GM23338 (cell line): ENCODE results near the gene NECAP2. TPM values are rescaled to one million over a fixed set of nuclear protein-coding genes. Genes with fewer than 3 reads are reported as not detected.
"Not testable (repeated sequence)": the region's sequence is repeated elsewhere in the genome, so short reads cannot be mapped to it uniquely, and the experiment has no call there.

Experiments
- ATAC-seq: fragments of 200-7000 bp; cut with Tn5 transposase; 3 replicates; pipeline ENCODE4 v1.9.1; 2020
- DNase-seq: peaks from one replicate; pipeline ENCODE4 v3.0.0-alpha.2; 2015; ENCODE audit warnings: low spot score
- H2AFZ ChIP-seq: fragments of 200-600 bp; sonication (generic); 2 replicates; pipeline ENCODE4 v1.8.0; 2016; ENCODE audit warnings: antibody characterized with exemption, mild to moderate bottlenecking, moderate library complexity
- H3F3A ChIP-seq: fragments of 200-600 bp; sonication (generic); replicated peaks from 2 replicates; pipeline ENCODE4 v1.8.0; 2017; ENCODE audit warnings: antibody characterized with exemption, mixed run types, low read depth
- H3K27ac ChIP-seq: fragments of 200-600 bp; sonication (generic); 2 replicates; pipeline ENCODE4 v1.6.1; 2016; ENCODE audit warnings: low read depth
- H3K27me3 ChIP-seq: fragments of 200-600 bp; sonication (generic); 2 replicates; pipeline ENCODE4 v1.8.0; 2016; ENCODE audit warnings: mild to moderate bottlenecking, mixed run types, moderate library complexity; ENCODE audit not compliant: insufficient read depth
- H3K36me3 ChIP-seq: fragments of 200-600 bp; sonication (generic); 2 replicates; pipeline ENCODE4 v1.8.0; 2016; ENCODE audit warnings: mild to moderate bottlenecking; ENCODE audit not compliant: insufficient read depth
- H3K4me1 ChIP-seq: fragments of 200-600 bp; sonication (generic); 2 replicates; pipeline ENCODE4 v1.8.0; 2016; ENCODE audit warnings: mild to moderate bottlenecking, moderate library complexity; ENCODE audit not compliant: insufficient read depth
- H3K4me2 ChIP-seq: fragments of 200-600 bp; sonication (generic); 2 replicates; pipeline ENCODE4 v1.7.1; 2017; ENCODE audit warnings: mixed run types
- H3K4me3 ChIP-seq: fragments of 200-600 bp; sonication (generic); 2 replicates; pipeline ENCODE4 v1.6.1; 2016; ENCODE audit warnings: mixed run types
- H3K79me2 ChIP-seq: fragments of 200-600 bp; sonication (generic); replicated peaks from 2 replicates; pipeline ENCODE4 v1.8.0; 2017; ENCODE audit warnings: mild to moderate bottlenecking; ENCODE audit not compliant: insufficient read depth
- H3K9me2 ChIP-seq: fragments of 200-600 bp; sonication (generic); 2 replicates; pipeline ENCODE4 v1.8.0; 2017; ENCODE audit not compliant: insufficient read depth
- H4K20me1 ChIP-seq: fragments of 200-600 bp; sonication (generic); replicated peaks from 2 replicates; pipeline ENCODE4 v1.8.0; 2017; ENCODE audit warnings: mild to moderate bottlenecking; ENCODE audit not compliant: insufficient read depth
- H3K27ac Mint-ChIP-seq: 2 replicates; pipeline ENCODE4 v1.8.0; 2020; ENCODE audit warnings: inconsistent platforms, mild to moderate bottlenecking, moderate library complexity, mixed read lengths
- H3K27me3 Mint-ChIP-seq: 3 replicates; pipeline ENCODE4 v1.8.0; 2022; ENCODE audit warnings: low read depth, mild to moderate bottlenecking, moderate library complexity, mixed read lengths, inconsistent platforms; ENCODE audit not compliant: insufficient read depth, poor library complexity
- H3K36me3 Mint-ChIP-seq: 3 replicates; pipeline ENCODE4 v1.8.0; 2021; ENCODE audit warnings: low read depth, mild to moderate bottlenecking, inconsistent platforms, moderate library complexity, mixed read lengths
- H3K4me1 Mint-ChIP-seq: 3 replicates; pipeline ENCODE4 v1.8.0; 2020; ENCODE audit warnings: mild to moderate bottlenecking, inconsistent platforms, mixed read lengths
- H3K4me3 Mint-ChIP-seq: 3 replicates; pipeline ENCODE4 v1.8.0; 2021; ENCODE audit warnings: moderate library complexity, mild to moderate bottlenecking, inconsistent platforms, mixed read lengths
- H3K9me3 Mint-ChIP-seq: 3 replicates; pipeline ENCODE4 v1.8.0; 2020; ENCODE audit warnings: moderate library complexity, mild to moderate bottlenecking, inconsistent platforms, mixed read lengths
- CREB1 ChIP-seq: fragments of 250-450 bp; sonication (Bioruptor Pico); IDR thresholded peaks from 2 replicates; pipeline ENCODE4 v1.5.0; 2020; ENCODE audit warnings: low read depth, mild to moderate bottlenecking, moderate library complexity
- CTCF ChIP-seq, 2 experiments: fragments of 200-600 bp in 1 of 2; sonication (generic) in 1 of 2; conservative IDR thresholded peaks; 2 replicates each; pipeline versions ENCODE4 v1.5.1 to v1.6.1; 2016 to 2017; ENCODE audit warnings: antibody characterized with exemption in 2 of 2, low read depth in 2 of 2, mild to moderate bottlenecking in 2 of 2, moderate library complexity in 1 of 2
- ETS1 ChIP-seq: IDR thresholded peaks from 2 replicates; pipeline ENCODE4 v1.6.1; 2016; ENCODE audit warnings: antibody characterized with exemption
- EZH2 ChIP-seq: fragments of 200-600 bp; sonication (generic); IDR thresholded peaks from one replicate; pipeline ENCODE4 v1.8.0; 2017; ENCODE audit warnings: antibody characterized with exemption, mild to moderate bottlenecking, low read depth; ENCODE audit not compliant: unreplicated experiment
- EZH2phosphoT487 ChIP-seq: fragments of 200-600 bp; sonication (generic); IDR thresholded peaks from one replicate; pipeline ENCODE4 v1.8.1; 2018; ENCODE audit warnings: antibody characterized with exemption; ENCODE audit not compliant: unreplicated experiment
- JUNB ChIP-seq: IDR thresholded peaks from one replicate; pipeline ENCODE4 v1.6.1; 2016; ENCODE audit warnings: antibody characterized with exemption; ENCODE audit not compliant: unreplicated experiment
- STAT1 ChIP-seq: IDR thresholded peaks from one replicate; pipeline ENCODE4 v1.6.1; 2016; ENCODE audit warnings: antibody characterized with exemption; ENCODE audit not compliant: unreplicated experiment
- ZNF331 ChIP-seq: fragments of 250-450 bp; sonication (Bioruptor Pico); IDR thresholded peaks from 2 replicates; pipeline ENCODE4 v1.5.0; 2020; ENCODE audit warnings: low read depth, mild to moderate bottlenecking, moderate library complexity
- polyA plus RNA-seq: library from polyadenylated mRNA; unstranded; fragments of >200 nt; fragmentation: Nextera tagmentation; extraction: Ambion mirVana; gene quantifications from 2 replicates; pipeline ENCODE4 v1.2.1, GENCODE V29; 2016
- total RNA-seq: library from RNA; depleted of rRNA; stranded (reverse); fragments of >200 nt; shearing (Covaris generic); gene quantifications from 2 replicates; pipeline ENCODE4 v1.2.3, GENCODE V29; 2014

The NECAP2 gene
- total and polyA plus RNA-seq, 2 experiments from 2014 or later, result 20.2 to 28.9 TPM

- H3K4me2 ChIP-seq, H3K27ac ChIP-seq, H3F3A ChIP-seq, H3K9me2 ChIP-seq, H3K27ac Mint-ChIP-seq, H3K9me3 Mint-ChIP-seq, H3K27me3 ChIP-seq, H4K20me1 ChIP-seq, H2AFZ ChIP-seq, DNase-seq, H3K4me3 Mint-ChIP-seq, H3K79me2 ChIP-seq, H3K4me1 Mint-ChIP-seq, ATAC-seq, H3K36me3 ChIP-seq, H3K4me1 ChIP-seq, H3K27me3 Mint-ChIP-seq, H3K4me3 ChIP-seq: not testable (repeated sequence)
- peaks cover 14% of the 10 kb centered on the region for H3K36me3 Mint-ChIP-seq
Measured at GRCh38 chr1:16486316-16486715, 45.8 kb downstream of the NECAP2 start.

- Mint-ChIP-seq H3K4me1 (peaks cover 11% of the 10 kb centered on the region), H3K36me3 (peaks cover 11% of the 10 kb centered on the region)
- H3F3A ChIP-seq, DNase-seq, H3K27ac Mint-ChIP-seq, H2AFZ ChIP-seq, H3K9me3 Mint-ChIP-seq, H3K27me3 Mint-ChIP-seq, H3K36me3 ChIP-seq, H3K27ac ChIP-seq, ATAC-seq, H3K4me2 ChIP-seq, H3K9me2 ChIP-seq, H3K4me3 ChIP-seq, H3K79me2 ChIP-seq, H3K4me3 Mint-ChIP-seq, H4K20me1 ChIP-seq, H3K27me3 ChIP-seq, H3K4me1 ChIP-seq: not testable (repeated sequence)
Measured at GRCh38 chr1:16487011-16487410, 46.5 kb downstream of the NECAP2 start.

GRCh38 chr1:16489195-16489880 is 48.8 kb downstream of the NECAP2 start:
- H3K36me3 ChIP-seq, H3F3A ChIP-seq, H3K27me3 Mint-ChIP-seq, H3K27me3 ChIP-seq, DNase-seq, H3K9me3 Mint-ChIP-seq, H3K4me3 Mint-ChIP-seq, H3K27ac ChIP-seq, H3K4me2 ChIP-seq, H2AFZ ChIP-seq, H3K27ac Mint-ChIP-seq, H3K36me3 Mint-ChIP-seq, H3K4me3 ChIP-seq, H3K4me1 ChIP-seq, ATAC-seq, H3K9me2 ChIP-seq, H4K20me1 ChIP-seq, H3K79me2 ChIP-seq: not testable (repeated sequence)
- H3K4me1 Mint-ChIP-seq, result peaks cover 17% of the 10 kb centered on the region

GRCh38 chr1:16491056-16491675 is 50.6 kb downstream of the NECAP2 start:
- Mint-ChIP-seq H3K36me3 (peaks cover 3% of the 10 kb centered on the region; the same call in 1 of the 3 replicates), H3K27ac (no peak overlapping the region), H3K4me3 (peak overlapping the region; percentile 43; the same call in 2 of the 3 replicates), H3K27me3 (peaks cover 8% of the 10 kb centered on the region), H3K4me1 (peaks cover 17% of the 10 kb centered on the region), H3K9me3 (no peaks in the 10 kb centered on the region)
- peak; percentile 88 for ATAC-seq
- peak; percentile 60 for DNase-seq
- Histone ChIP-seq H3K4me3 (no peak overlapping the region), H3K79me2 (0 out of 2 replicates have a peak, but pooled peaks cover 3% of the 10 kb centered on the region), H3K9me2 (no peaks in the 10 kb centered on the region), H3K4me2 (peak overlapping the region; percentile 38; the same call in 1 of the 2 replicates), H3F3A (no peaks in the 10 kb centered on the region), H3K27ac (no peak overlapping the region), H4K20me1 (no peaks in the 10 kb centered on the region), H2AFZ (no peak overlapping the region), H3K27me3 (no peaks in the 10 kb centered on the region), H3K36me3 (no peaks in the 10 kb centered on the region), H3K4me1 (peaks cover 3% of the 10 kb centered on the region; the same call in 1 of the 2 replicates)
- no peak for TF ChIP-seq EZH2
- TF ChIP-seq ZNF331 (CRISPR knock-in tag), result no peak
- TF ChIP-seq CREB1 (CRISPR knock-in tag), result no peak
- TF ChIP-seq CTCF (conservative IDR thresholded peaks at IDR 0.05; ENCODE audit: low read depth in 2 of 2), result no peak
- no peak for TF ChIP-seq STAT1
- TF ChIP-seq EZH2phosphoT487, result no peak
- TF ChIP-seq JUNB, result no peak
- no peak for TF ChIP-seq ETS1
